PC-3 (cell line): ENCODE results near the gene HSPB6.

Source experiments
- CTCF ChIP-seq: fragments of 300-600 bp; sonication (generic); conservative IDR thresholded peaks from 2 replicates; pipeline ENCODE4 v1.5.1; 2017; ENCODE audit warnings: antibody characterized with exemption, low read depth, mild to moderate bottlenecking, low read length
- EZH2 ChIP-seq: fragments of 300-600 bp; sonication (generic); IDR thresholded peaks from one replicate; pipeline ENCODE4 v1.6.1; 2017; ENCODE audit warnings: antibody characterized with exemption, mild to moderate bottlenecking, low read length; ENCODE audit not compliant: unreplicated experiment

DNA sequence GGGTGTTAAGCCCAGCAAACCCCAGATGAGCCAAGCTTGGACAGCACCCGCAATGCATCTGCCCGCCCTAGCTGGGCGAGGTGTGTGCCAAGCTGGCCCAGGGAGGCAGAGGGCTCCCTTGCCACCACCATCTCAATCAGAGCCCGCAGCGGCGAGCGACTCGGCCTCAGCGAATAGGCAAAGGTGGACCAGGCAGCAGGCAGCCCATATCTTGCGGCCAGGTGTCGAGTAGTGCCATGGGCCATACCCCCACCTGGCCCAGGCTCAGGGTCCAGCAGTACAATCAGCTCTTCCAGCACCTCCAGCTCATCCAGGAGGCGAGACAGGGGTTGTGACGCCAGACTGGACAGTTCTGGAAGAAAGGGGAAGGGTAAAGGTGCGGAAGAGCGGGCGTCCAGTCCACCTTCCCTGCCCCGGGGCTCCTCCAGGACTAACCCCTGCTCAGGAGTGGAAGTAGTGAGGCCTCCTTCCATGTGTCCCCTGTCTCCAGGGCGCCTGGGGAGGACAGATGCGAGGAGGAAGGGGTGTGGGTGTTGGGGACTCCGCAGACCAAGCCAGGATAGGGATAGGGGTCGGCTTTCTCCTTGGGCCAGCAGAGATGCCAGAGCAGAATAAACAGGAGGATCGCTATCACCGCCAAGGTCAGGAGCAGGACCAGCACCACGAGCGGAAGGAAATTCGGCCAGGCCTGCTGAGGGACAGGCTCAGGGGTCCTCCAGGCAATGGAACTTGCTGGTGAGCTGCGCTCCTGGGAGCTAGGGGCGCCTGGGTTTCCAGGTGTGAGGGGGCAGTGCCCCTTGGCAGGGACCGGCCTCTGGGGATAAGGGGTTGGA is 17.3 kb downstream of the HSPB6 start:
- TF ChIP-seq EZH2 = no peak
- no peak for TF ChIP-seq CTCF
